AG04449 (cell line): ENCODE measurements around the gene ZNF385A.

Experiments used
- CTCF ChIA-PET: fragments of 350-600 bp; formaldehyde crosslinking; extraction: SDS; loops from one replicate; lab custom pipeline; 2021; ENCODE audit warnings: antibody characterized with exemption; lab: Yijun Ruan, JAX
- POLR2A ChIA-PET: fragments of 400-600, 350-600 bp; formaldehyde crosslinking; extraction: SDS; loops from one replicate; lab custom pipeline; 2020; ENCODE audit warnings: antibody characterized with exemption, inconsistent platforms; lab: Yijun Ruan, JAX
- DNase-seq: peaks from one replicate; pipeline ENCODE4 v3.0.0-alpha.2; 2010; ENCODE audit warnings: low read depth, low spot score
- H3K4me3 ChIP-seq: 2 replicates; pipeline ENCODE4 v1.5.1; 2011; ENCODE audit warnings: low read depth, mild to moderate bottlenecking, control low read depth, low read length
- CTCF ChIP-seq: IDR thresholded peaks from one replicate; pipeline ENCODE4 v1.5.1; 2011; ENCODE audit warnings: mild to moderate bottlenecking, moderate library complexity, low read length, control low read depth, inconsistent platforms; ENCODE audit not compliant: insufficient read depth; ENCODE audit errors: missing control alignments

Gene ZNF385A

GRCh38 chr12:54389607-54390175, 5.2 kb upstream of the ZNF385A start:
- no peak for DNase-seq
- CTCF ChIA-PET = interaction anchor here (0.9 to 2.6 kb wide), 5 partner anchors 10 to 51 kb away, joined by 3 to 14 read pairs (median 5); no protein-coding TSS in a partner anchor
- POLR2A ChIA-PET = no interaction called here
- no peak overlapping the region for H3K4me3 ChIP-seq
- TF ChIP-seq CTCF = no peak

- POLR2A ChIA-PET = no interaction called here
- CTCF ChIA-PET = interaction anchor here (0.9 kb wide), 1 partner anchor 10 kb away, joined by 3 read pairs; no protein-coding TSS in a partner anchor
These were observed 4.6 kb upstream of the ZNF385A start for GRCh38 chr12:54389134-54389508.

GRCh38 chr12:54388237-54389133, 4.0 kb upstream of the ZNF385A start:
- H3K4me3 ChIP-seq = no peak overlapping the region
- CTCF ChIA-PET = interaction anchor here (0.9 to 11.2 kb wide), 8 partner anchors 9 to 401 kb away, joined by 3 to 333 read pairs (median 12); no protein-coding TSS in a partner anchor
- no peak for DNase-seq
- TF ChIP-seq CTCF = no peak
- POLR2A ChIA-PET = no interaction called here

More at GRCh38 chr12:54389134-54389508, 4.6 kb upstream of the ZNF385A start:
- H3K4me3 ChIP-seq = no peak overlapping the region
- no peak for DNase-seq
- no peak for TF ChIP-seq CTCF

- ChIA-PET POLR2A (interaction anchor here (0.9 to 1.0 kb wide), 2 partner anchors 8 to 13 kb away, joined by 3 read pairs; no protein-coding TSS in a partner anchor), CTCF (interaction anchor here (0.8 to 11.2 kb wide), 9 partner anchors 8 to 172 kb away, joined by 3 to 333 read pairs (median 8); no protein-coding TSS in a partner anchor)
- no peak for TF ChIP-seq CTCF
- H3K4me3 ChIP-seq = no peak overlapping the region
- DNase-seq = no peak
These were observed 2.6 kb upstream of the ZNF385A start for GRCh38 chr12:54387114-54387467.

- CTCF ChIA-PET = interaction anchor here (0.8 to 11.2 kb wide), 10 partner anchors 7 to 172 kb away, joined by 3 to 333 read pairs (median 10); no protein-coding TSS in a partner anchor
- no peak overlapping the region for H3K4me3 ChIP-seq
- DNase-seq = no peak
- no peak for TF ChIP-seq CTCF
- POLR2A ChIA-PET = interaction anchor here (0.9 to 1.0 kb wide), 2 partner anchors 7 to 13 kb away, joined by 3 read pairs; no protein-coding TSS in a partner anchor
These were observed 2.0 kb upstream of the ZNF385A start for GRCh38 chr12:54386403-54387113.
